GM21528 (cell line): ENCODE results near the gene MMAB.

ENCODE experiments used
- ATAC-seq: cut with Tn5 transposase; IDR thresholded peaks from one replicate; pipeline ENCODE4 v1.9.1; 2021; ENCODE audit warnings: mild to moderate bottlenecking, moderate library complexity; ENCODE audit not compliant: unreplicated experiment, low FRiP score

The MMAB gene

DNA sequence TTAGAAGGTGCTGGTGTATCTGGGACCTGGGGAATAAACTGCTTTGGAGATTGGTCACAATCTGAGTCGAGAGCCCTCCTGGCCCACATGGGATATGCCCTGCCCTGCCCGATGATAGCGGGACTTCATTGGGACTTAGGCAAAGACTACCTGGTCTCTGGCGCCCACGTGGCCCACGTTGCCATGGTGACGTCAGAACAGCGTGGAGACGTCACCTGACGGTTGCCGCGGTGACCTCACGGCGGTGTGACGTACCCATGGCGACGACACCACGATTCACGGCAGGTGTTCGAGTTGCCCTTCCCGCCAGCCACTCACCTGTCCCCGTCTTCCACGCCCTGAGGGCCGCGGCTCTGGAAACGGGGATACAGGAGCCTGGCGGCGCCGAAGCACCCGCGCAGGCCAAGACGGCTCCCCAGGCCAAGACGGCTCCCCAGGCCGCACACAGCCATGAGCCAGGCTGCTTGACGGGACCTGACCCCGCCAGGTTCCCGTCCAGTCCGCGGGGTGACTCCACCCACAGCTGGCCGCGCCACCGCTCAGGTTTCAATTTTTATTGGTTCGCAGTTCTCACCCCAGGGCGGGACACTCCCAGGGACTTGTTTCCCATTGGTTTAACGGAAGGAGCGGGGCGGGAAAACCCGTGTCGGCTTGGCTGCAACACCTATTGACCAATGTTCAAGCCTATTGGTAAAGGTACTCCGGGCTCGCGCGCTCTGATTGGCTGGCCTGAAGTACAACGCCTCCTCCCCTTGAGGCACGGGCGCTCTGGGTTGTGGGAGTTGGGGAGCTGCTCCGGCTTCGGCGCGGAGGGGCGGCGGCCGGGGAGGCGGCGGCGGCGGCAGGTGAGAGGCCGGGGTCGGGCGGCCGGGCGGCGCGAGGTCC, at the start of gene MMAB, which contains the start of gene MVK:
Gene MMAB (minus strand): TSS at position 476 of the 885 bp plus-strand sequence. CDS start 24 bp downstream, at position 452.
Gene MVK (plus strand): TSS at position 766 of the 885 bp plus-strand sequence. CDS start 1,029 bp downstream, outside the sequence.
- peak; percentile 91 for ATAC-seq

DNA sequence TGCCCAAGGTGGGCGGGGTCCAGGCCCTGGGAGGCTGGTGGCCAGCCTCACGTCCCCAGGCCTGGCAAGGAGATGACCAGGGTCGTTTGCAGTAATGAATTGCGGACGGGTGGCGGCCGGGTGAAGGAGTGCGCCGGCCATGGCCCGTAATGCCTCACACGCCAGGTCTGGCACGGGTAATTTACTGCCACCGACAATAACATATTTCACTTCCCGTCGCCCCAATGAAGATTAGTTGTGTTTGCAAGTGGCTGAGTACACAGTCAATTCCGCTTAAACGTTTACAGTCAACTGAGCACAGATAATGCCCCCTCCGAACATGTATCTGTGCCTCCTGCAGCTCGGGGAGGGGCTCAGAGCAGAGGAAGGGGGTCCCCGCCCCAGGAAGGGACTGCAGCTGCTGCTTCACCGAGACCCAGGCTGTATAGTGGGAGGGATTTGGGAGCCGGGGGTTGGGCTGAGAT, 48.6 kb upstream of the MMAB start:
- no peak for ATAC-seq

DNA sequence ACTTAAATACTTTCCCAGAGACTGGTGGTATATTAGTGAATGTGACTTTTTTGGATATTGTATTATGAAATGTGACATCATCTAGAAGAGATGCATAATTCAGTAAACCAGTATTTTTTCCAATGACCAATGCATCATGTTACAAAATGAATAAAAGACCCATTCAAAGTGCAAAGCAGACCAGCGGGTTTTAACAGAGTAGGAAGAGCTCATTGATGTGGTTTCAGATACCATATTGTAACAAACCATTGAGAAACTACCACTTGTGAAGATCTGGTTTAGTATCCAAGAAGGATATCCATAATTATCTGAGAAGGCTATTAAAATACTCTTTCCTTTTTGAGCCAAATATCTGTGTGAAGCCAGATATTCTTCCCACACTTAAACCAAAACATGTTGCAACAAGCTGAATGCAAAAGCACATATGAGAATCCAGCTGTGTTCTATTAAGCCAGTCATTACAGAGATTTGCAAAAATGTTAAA, 47.9 kb upstream of the MMAB start:
- ATAC-seq: no peak

DNA sequence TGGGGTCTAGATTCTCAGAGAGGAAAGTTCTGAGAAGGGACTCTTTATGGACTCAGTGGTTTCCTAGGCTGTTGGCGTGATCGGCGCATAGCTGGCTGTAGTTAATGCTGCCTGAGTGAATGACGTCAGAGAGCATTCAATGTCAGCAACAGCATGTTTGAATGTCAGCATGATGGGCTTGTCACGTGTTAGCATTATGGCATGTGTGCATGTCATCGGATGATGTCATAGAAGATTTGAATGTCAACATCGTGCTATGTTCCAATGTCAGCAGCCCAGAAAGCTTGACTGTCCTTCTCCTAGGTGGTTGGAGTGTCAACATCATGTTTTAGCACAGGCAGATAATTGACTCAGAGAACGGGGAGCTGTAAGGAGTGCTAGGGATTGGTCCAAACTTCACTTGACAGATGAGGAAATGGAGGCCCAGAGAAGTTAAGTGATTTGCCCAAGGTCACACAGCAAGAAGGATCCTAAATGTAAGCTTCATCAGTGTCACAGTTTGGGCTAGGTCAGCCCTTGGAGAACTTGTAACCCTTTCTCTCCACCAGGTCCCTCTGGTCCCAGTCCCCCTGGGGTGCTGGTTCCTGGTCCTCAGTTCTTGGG, 45.8 kb upstream of the MMAB start:
- ATAC-seq: no peak

GRCh38 chr12:109618082-109618481, 44.8 kb upstream of the MMAB start:
- ATAC-seq: no peak

DNA sequence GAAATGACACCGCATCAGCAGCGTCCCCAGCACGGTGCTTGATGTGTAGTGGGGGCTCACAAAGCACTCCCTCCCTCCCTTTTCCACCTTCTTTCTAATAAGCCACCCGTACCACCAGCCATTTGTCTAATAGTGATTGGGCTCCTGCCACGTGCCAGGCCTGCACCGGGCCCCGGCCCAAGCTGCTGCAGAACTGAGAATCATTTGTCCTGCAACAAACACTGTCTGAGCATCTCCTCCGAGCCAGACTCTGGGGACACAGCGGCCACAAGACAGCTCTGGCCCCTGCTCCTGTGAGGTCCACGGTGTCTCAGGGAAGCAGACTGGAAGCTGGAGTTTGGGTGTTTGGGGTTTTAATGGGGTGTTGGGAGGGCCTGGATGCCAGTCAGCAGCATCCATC, 44.2 kb upstream of the MMAB start:
- ATAC-seq: no peak

GRCh38 chr12:109615556-109616229, 42.4 kb upstream of the MMAB start:
- no peak for ATAC-seq

GRCh38 chr12:109613649-109614455, 40.5 kb upstream of the MMAB start:
- ATAC-seq: no peak

DNA sequence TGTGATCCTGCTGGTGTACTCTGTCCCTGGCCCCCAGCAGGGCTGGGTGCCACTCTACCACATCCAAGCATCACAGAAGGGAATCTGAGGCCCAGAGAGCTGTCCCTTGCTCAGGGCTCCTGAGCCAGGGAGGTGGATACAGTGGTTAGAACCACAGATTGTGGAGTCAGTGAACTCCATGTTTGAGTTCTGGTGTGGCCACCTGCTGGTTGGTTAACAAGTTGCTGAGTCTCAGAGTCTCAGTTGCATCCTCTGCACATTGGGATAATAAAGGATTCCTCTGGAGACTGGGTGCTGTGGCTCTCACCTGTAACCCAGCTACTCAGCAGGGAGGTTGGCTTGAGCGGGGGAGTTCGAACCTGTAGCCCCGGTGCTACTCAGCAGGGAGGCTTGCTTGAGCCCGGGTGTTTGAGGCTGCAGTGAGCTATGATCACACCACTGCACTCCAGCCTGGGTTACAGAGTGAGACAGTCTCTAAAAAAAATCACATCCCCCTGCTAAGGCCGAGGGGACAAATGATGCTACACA, 39.7 kb upstream of the MMAB start:
- ATAC-seq: no peak

DNA sequence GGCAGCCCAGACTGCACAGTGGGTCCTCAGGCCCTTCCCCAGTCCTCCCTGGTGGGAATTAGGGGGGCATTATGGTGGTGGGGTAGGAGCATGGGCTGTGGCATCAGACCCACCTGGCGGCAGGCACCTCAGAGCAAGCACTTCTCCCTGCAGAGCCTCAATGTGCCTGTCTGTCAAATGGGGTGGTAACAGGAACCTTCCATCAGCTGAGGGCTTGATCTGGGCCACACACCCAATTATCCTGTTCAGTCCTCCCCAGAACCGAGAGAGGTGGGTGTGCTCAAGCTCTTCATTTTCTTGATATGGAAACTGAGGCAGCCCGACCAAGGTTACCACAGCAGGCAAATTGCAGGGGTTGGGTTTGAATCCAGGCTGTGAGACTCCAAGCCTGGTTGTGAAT, 38.7 kb upstream of the MMAB start:
- no peak for ATAC-seq

- ATAC-seq: no peak
These were observed 37.9 kb upstream of the MMAB start for GRCh38 chr12:109611223-109611622.

- no peak for ATAC-seq
These were observed 37.2 kb upstream of the MMAB start for GRCh38 chr12:109610523-109610922.

- no peak for ATAC-seq
These were observed 36.0 kb upstream of the MMAB start for GRCh38 chr12:109609342-109609741.

DNA sequence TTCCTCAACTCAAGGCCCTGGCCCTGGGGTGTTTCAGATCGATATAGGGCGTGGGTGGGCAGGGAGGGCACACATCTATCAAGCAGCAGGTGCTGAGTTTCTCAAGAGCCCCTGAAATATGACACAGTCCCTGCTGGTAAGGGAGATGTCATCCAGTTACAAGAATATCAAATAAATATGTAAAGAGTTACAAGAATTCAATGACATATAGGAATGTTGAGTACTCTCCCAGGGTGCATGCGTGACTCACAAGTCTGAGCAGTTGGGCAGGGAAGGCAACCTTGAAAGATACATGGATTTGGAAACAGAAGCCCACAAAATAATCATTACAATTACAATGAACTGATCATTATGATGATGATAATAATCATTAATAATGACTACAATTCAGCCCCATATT, 35.5 kb upstream of the MMAB start:
- no peak for ATAC-seq

DNA sequence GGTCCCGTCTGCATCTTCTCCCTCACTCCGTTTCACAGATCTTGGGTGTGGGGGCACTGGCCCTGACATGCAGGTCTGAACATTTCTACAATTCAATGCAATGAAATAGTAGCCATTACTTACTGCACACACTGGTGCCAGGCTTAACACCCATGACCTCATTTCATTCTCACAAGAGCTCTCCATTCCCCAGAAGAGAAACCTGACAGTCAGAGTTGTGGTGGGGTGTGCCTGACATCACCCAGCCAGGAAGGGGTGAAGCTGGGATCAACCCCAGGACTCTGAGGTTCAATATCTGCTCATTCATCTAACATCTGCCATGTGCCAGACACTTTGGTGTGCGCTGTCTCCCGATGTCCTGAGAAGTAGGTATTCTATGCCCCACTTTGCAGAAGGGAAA, 35.0 kb upstream of the MMAB start:
- no peak for ATAC-seq

GRCh38 chr12:109607618-109608017, 34.3 kb upstream of the MMAB start:
- ATAC-seq: no peak

DNA sequence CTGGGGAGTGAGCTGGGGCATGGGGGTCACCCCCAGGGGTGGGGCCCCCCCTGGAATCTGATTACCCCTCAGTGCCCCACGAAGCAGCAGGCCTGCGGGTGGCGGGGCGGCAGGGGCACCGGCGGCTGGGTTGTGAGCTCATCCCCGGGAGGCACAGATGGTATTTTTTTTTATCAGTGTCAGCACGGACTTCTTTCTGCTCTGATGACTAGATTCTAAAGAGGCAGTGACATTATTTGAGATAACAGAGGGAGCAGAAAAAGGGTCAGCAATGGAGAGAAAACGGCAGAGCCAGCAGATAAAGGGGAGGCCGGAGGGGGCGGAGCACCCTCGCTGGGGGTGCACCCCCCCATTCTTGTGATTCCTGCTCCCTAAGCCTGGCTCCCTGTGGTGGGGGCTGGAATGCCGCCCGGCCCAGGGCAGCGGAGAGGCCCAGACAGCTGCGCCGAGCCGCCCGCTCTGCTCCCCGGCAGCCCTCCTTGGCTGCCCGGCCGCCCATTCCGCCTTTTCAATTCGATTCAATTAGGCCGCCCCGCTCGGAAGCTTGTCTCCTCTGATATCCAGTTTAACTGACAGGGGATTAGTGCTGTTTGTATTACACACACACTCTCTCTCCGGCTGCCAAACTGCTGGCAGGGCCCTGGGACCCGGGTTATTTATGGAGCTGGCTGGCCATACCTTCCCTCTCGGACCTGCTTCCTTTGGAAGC, 33.2 kb upstream of the MMAB start:
- ATAC-seq: no peak

GRCh38 chr12:109605599-109606228, 32.4 kb upstream of the MMAB start:
- ATAC-seq: no peak

DNA sequence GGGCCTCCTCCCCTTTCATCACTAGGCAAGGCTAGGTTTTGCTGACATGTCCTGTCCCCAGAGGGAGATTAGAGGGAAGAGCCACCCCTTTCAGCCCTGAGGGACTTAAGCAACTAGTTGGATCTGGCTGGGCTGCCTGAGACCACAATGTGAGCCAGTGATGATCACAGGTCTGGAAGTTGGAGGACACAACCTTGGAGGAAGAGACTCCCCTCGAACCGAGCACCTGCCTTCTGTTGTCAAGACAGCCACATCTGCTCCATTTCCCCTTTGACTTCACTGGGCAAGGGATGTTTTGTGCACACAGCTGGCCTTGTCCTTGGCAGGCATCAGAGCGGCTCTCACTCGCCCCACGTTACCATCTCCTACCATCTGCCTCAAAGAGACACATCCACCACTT, 31.7 kb upstream of the MMAB start:
- no peak for ATAC-seq
